Measurements from ENCODE around the gene ABTB2. TPM values are rescaled to one million over a fixed set of nuclear protein-coding genes. Genes with fewer than 3 reads are reported as not detected.
A peak's percentile ranks its signal among the peaks of the same experiment; 100 is the strongest.

The ABTB2 gene
- total and polyA plus RNA-seq, 3 experiments from 2014 or later: 0.05 to 5.5 (median 5.4) TPM

DNA sequence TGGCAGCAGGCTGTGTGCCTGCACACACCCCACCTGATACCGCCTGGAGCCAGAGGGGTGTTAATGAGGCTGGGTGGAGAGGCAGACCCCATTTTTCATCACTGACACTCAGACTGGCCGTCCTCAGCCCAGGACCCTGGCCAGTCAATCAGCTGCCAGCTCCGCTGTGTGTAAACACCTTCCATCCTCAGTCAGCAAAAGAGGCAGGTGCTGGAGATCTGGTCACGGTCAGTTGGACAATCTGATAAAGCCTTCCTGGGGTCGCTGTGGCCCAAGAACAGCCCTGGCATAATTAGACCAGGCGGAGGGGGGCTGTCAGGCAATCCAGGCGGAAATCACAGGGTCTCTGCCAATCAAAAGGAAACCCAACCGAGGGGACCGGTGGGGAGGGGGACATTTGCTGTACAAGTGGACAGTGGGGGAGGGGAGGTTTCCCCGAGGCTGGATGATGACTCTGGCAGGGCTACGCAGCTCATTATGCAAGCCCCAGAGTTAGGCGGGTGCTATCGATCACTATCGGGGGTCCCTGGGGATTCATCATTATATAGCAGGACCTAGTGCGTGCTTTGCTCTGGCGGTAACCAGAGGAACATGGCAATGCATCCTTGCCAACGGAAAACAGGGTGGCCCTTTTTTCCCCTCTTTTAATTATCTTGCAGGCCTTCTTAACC lies 72.9 kb downstream of the ABTB2 start:
- H3K4me3 Mint-ChIP-seq: no peak overlapping the region
- Histone ChIP-seq H3K36me3 (ENCODE audit: insufficient read depth, low read length) (no peaks in the 10 kb centered on the region), H3K27ac (ENCODE audit: low read depth, low read length) (no peak overlapping the region), H3K4me1 (ENCODE audit: insufficient read depth, low read length) (no peaks in the 10 kb centered on the region), H3K27me3 (ENCODE audit: insufficient read depth, low read length, poor library complexity, severe bottlenecking) (no peaks in the 10 kb centered on the region), H3K4me3 (ENCODE audit: low read length) (no peak overlapping the region), H3K9me3 (ENCODE audit: low read length) (no peaks in the 10 kb centered on the region)
- H3K27ac Mint-ChIP-seq: no peak overlapping the region
- no peak for DNase-seq
- CTCF ChIA-PET: no interaction called here
- H3K9me3 Mint-ChIP-seq: no peaks in the 10 kb centered on the region
- H3K27me3 Mint-ChIP-seq: no peaks in the 10 kb centered on the region
- H3K4me1 Mint-ChIP-seq: no peaks in the 10 kb centered on the region
- H3K36me3 Mint-ChIP-seq: no peaks in the 10 kb centered on the region
- POLR2A ChIA-PET: no interaction called here

DNA sequence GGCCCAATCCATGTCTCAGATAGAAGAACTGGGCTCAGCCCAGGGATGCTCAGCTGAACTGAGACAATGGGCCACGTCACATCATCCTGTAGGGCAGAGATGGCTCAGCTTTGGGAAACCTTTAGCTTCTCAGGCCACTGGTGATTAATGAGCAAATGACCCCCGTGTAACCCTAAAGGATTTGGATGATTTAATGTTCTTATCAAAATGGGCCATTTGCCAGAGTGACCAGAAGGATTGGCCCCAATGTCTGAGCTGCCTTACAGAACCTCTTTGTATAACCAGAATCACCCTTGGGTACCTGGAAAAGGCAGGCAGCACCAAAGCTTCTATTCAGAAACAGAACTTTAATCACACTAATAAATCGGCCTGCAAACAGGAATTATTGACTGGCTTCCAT lies 73.7 kb downstream of the ABTB2 start:
- Mint-ChIP-seq H3K4me3 (no peak overlapping the region), H3K9me3 (no peaks in the 10 kb centered on the region), H3K27me3 (no peaks in the 10 kb centered on the region), H3K36me3 (no peaks in the 10 kb centered on the region), H3K27ac (no peak overlapping the region), H3K4me1 (no peaks in the 10 kb centered on the region)
- Histone ChIP-seq H3K4me1 (ENCODE audit: insufficient read depth, low read length) (no peaks in the 10 kb centered on the region), H3K9me3 (ENCODE audit: low read length) (no peaks in the 10 kb centered on the region), H3K27me3 (ENCODE audit: insufficient read depth, low read length, poor library complexity, severe bottlenecking) (no peaks in the 10 kb centered on the region), H3K27ac (ENCODE audit: low read depth, low read length) (no peak overlapping the region), H3K36me3 (ENCODE audit: insufficient read depth, low read length) (no peaks in the 10 kb centered on the region), H3K4me3 (ENCODE audit: low read length) (no peak overlapping the region)
- ChIA-PET CTCF (no interaction called here), POLR2A (no interaction called here)
- no peak for DNase-seq

DNA sequence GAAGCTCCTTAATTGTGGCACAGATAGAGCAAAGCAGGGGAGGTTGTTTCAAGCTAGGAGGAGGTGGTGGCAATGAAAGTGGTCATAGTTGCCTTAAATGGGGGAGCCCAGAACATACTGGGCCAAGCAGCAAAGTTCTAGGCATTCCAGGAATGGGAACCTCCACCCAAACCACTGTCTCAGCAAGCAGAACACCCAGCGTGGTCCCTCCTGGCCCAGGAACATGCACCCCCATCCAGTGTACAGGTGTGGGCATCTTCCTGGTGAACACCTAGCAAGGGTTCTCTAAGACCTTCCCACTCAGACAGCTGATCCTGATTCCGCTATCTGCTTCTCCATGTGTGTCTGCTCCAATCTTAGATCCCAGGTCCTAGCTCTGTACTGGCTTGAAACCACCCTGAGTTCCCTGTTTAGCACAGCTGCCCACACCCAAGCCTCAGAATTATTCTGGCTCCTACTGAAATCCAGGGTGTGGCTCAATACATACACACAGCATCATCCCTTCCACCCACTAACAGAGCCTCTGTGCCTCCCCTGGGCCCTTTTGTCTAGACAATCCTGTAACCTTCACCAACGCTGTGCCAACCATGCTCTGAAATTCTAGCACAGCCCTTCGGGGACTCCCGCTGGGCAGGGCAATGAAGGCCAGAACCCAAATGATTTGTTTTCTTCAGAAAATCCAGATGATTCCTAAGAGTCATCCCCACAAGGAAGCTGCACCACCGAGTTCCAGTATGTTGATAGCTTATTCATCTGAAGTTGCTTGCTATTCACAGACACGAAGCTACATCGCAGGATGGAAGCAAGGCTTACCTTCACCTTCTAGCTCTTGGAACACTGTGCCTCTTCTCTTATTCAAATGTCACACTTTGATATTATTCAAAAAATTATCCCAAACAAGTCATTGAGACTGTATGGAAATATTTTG lies 76.6 kb downstream of the ABTB2 start:
- ChIA-PET CTCF (interaction anchor here (1.0 kb wide), 1 partner anchor 12 kb away, joined by 3 read pairs; no protein-coding TSS in a partner anchor), POLR2A (no interaction called here)
- no peak overlapping the region for H3K27ac ChIP-seq (ENCODE audit: low read depth, low read length)
- Mint-ChIP-seq H3K27ac (no peak overlapping the region), H3K36me3 (no peaks in the 10 kb centered on the region), H3K27me3 (no peaks in the 10 kb centered on the region), H3K4me1 (no peaks in the 10 kb centered on the region), H3K4me3 (no peak overlapping the region), H3K9me3 (no peaks in the 10 kb centered on the region)
- no peak overlapping the region for H3K4me3 ChIP-seq (ENCODE audit: low read length)
- DNase-seq: no peak
- no peaks in the 10 kb centered on the region for H3K9me3 ChIP-seq (ENCODE audit: low read length)
- H3K27me3 ChIP-seq (ENCODE audit: insufficient read depth, low read length, poor library complexity, severe bottlenecking): no peaks in the 10 kb centered on the region
- no peaks in the 10 kb centered on the region for H3K4me1 ChIP-seq (ENCODE audit: insufficient read depth, low read length)
- H3K36me3 ChIP-seq (ENCODE audit: insufficient read depth, low read length): no peaks in the 10 kb centered on the region

DNA sequence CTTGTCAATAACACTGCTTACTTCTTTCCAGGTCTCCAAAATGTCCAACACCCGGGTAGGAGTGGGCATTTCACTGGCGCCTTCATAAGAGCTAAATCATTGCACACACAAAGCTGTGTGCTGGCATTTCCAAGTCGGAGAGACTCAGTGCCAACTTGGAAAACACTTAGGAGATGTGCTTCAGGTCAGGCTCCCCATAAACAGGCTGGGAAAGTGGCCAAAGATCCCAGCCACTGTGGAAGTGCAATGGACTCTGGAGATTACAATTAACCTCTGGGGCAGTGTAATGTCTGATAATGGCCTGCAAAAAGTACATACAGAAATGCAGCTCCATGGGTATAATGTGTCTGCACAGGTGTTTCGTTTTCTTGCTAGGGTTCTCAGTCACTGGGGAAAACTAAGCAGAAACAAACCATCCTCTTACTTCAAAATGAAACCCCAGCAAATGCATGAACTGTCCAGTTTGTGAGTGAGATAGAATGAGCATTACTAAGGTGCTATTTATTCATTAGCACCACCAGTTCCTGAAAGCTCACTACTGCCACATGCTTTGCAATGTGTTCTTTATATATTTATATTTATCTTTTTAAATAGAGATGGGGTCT lies 79.0 kb downstream of the ABTB2 start:
- H3K4me3 ChIP-seq (ENCODE audit: low read length): no peak overlapping the region
- no peak for DNase-seq
- H3K4me3 Mint-ChIP-seq: no peak overlapping the region
- ChIA-PET POLR2A (no interaction called here), CTCF (no interaction called here)
- H3K27ac ChIP-seq (ENCODE audit: low read depth, low read length): no peak overlapping the region
- H3K9me3 ChIP-seq (ENCODE audit: low read length): no peaks in the 10 kb centered on the region
- no peaks in the 10 kb centered on the region for H3K36me3 ChIP-seq (ENCODE audit: insufficient read depth, low read length)
- H3K27me3 Mint-ChIP-seq: no peaks in the 10 kb centered on the region
- no peaks in the 10 kb centered on the region for H3K36me3 Mint-ChIP-seq
- H3K27me3 ChIP-seq (ENCODE audit: insufficient read depth, low read length, poor library complexity, severe bottlenecking): no peaks in the 10 kb centered on the region
- no peaks in the 10 kb centered on the region for H3K4me1 Mint-ChIP-seq
- no peak overlapping the region for H3K27ac Mint-ChIP-seq
- no peaks in the 10 kb centered on the region for H3K9me3 Mint-ChIP-seq
- H3K4me1 ChIP-seq (ENCODE audit: insufficient read depth, low read length): no peaks in the 10 kb centered on the region

DNA sequence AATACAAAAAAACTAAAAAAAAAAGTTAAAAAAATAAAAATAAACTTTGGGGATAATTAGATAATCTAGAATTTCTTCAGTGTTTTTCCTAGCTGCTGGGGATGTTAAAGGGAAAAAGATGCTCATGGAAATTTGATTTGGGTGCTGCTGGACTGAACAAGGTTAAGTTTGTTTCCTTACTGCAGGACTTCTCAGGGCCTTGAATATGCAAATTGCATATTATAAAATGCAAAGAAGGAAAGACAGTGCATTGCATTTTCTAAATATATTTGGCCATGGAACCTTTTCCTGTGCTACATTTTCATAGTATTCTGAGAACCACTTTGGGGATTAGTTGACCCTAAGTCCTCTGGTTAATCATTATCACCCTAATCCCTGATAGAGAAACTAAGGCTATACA lies 79.6 kb downstream of the ABTB2 start:
- Histone ChIP-seq H3K4me3 (ENCODE audit: low read length) (no peak overlapping the region), H3K36me3 (ENCODE audit: insufficient read depth, low read length) (no peaks in the 10 kb centered on the region), H3K27ac (ENCODE audit: low read depth, low read length) (no peak overlapping the region), H3K9me3 (ENCODE audit: low read length) (no peaks in the 10 kb centered on the region), H3K4me1 (ENCODE audit: insufficient read depth, low read length) (no peaks in the 10 kb centered on the region), H3K27me3 (ENCODE audit: insufficient read depth, low read length, poor library complexity, severe bottlenecking) (no peaks in the 10 kb centered on the region)
- no peak for DNase-seq
- Mint-ChIP-seq H3K4me1 (no peaks in the 10 kb centered on the region), H3K27me3 (no peaks in the 10 kb centered on the region), H3K27ac (no peak overlapping the region), H3K9me3 (no peaks in the 10 kb centered on the region), H3K4me3 (no peak overlapping the region), H3K36me3 (no peaks in the 10 kb centered on the region)
- ChIA-PET CTCF (no interaction called here), POLR2A (no interaction called here)

DNA sequence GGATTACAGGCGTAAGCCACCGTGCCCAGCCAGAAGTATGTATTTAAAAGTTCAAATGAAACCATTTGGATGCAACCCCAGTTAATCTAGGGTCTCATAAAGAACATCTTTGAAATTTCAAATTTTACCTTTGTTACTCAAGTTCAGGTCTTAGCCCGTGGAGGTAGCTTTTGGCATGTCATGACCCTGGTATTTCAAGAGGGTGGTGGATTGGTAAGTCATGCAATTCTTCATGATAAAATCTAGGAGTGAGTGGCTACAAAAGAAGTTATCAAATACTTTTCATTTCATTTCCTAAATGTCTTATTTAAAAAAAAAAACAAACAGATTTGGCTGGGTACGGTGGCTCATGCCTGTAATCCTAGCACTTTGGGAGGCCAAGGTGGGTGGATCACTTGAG lies 80.6 kb downstream of the ABTB2 start:
- no peaks in the 10 kb centered on the region for H3K4me1 Mint-ChIP-seq
- Histone ChIP-seq H3K27ac (ENCODE audit: low read depth, low read length) (no peak overlapping the region), H3K4me1 (ENCODE audit: insufficient read depth, low read length) (no peaks in the 10 kb centered on the region), H3K27me3 (ENCODE audit: insufficient read depth, low read length, poor library complexity, severe bottlenecking) (no peaks in the 10 kb centered on the region), H3K4me3 (ENCODE audit: low read length) (no peak overlapping the region), H3K9me3 (ENCODE audit: low read length) (no peaks in the 10 kb centered on the region), H3K36me3 (ENCODE audit: insufficient read depth, low read length) (no peaks in the 10 kb centered on the region)
- POLR2A ChIA-PET: no interaction called here
- no peaks in the 10 kb centered on the region for H3K9me3 Mint-ChIP-seq
- no peak overlapping the region for H3K4me3 Mint-ChIP-seq
- H3K27ac Mint-ChIP-seq: no peak overlapping the region
- no peaks in the 10 kb centered on the region for H3K36me3 Mint-ChIP-seq
- no peaks in the 10 kb centered on the region for H3K27me3 Mint-ChIP-seq
- no peak for DNase-seq
- CTCF ChIA-PET: no interaction called here

DNA sequence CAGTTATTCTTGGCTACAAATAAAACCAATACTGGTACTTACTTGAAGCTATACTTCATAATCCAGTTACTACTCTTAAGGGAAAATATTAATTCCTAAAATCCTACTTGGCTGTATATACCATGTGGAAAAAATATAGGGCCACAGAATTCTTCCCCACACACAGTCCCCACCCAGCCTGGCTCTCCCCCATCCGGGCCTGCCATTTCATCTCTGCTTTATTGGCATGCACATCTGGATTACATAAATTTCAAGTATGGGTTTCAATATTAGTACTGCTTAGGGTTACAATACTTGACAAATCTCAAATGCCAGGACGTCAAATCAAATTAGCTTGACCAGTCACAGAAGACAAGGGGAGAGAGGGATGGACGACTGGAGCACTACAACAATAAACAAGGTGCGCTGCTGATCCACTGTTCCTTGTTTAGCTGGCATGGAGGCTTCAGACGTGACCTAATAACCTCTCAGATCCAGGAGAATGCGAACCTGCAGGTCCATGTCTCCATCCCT lies 81.4 kb downstream of the ABTB2 start:
- Mint-ChIP-seq H3K27me3 (no peaks in the 10 kb centered on the region), H3K27ac (peak overlapping the region in 1 of 8 donors; percentile 12), H3K36me3 (no peaks in the 10 kb centered on the region), H3K4me3 (no peak overlapping the region), H3K4me1 (no peaks in the 10 kb centered on the region), H3K9me3 (no peaks in the 10 kb centered on the region)
- H3K36me3 ChIP-seq (ENCODE audit: insufficient read depth, low read length): no peaks in the 10 kb centered on the region
- H3K27me3 ChIP-seq (ENCODE audit: insufficient read depth, low read length, poor library complexity, severe bottlenecking): no peaks in the 10 kb centered on the region
- CTCF ChIA-PET: no interaction called here
- no peak overlapping the region for H3K27ac ChIP-seq (ENCODE audit: low read depth, low read length)
- no peaks in the 10 kb centered on the region for H3K9me3 ChIP-seq (ENCODE audit: low read length)
- no peaks in the 10 kb centered on the region for H3K4me1 ChIP-seq (ENCODE audit: insufficient read depth, low read length)
- POLR2A ChIA-PET: no interaction called here
- H3K4me3 ChIP-seq (ENCODE audit: low read length): no peak overlapping the region
- no peak for DNase-seq

DNA sequence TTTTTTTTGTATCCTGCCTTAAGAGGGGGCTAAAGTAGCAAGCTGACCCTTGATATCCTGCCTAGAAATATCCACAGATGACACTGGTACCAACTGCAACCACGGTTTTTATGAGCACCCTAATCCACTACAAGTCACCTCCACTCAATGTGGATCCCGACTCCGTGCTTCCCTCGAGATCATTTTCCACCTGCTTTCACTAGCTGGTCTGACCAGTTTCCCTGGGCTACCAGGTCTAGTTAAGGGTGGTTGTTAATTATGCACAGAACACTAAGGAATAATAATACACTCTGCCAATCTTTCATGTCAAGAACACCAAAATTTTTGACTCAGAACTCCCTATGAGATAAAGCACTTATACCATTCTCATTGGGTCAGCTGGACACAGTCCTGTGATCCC lies 82.3 kb downstream of the ABTB2 start:
- H3K9me3 Mint-ChIP-seq: no peaks in the 10 kb centered on the region
- H3K27ac Mint-ChIP-seq: no peak overlapping the region
- ChIA-PET POLR2A (no interaction called here), CTCF (no interaction called here)
- H3K4me3 ChIP-seq (ENCODE audit: low read length): no peak overlapping the region
- H3K36me3 ChIP-seq (ENCODE audit: insufficient read depth, low read length): no peaks in the 10 kb centered on the region
- DNase-seq: no peak
- peaks cover 4% of the 10 kb centered on the region in 2 donors for H3K27me3 Mint-ChIP-seq
- H3K9me3 ChIP-seq (ENCODE audit: low read length): no peaks in the 10 kb centered on the region
- no peaks in the 10 kb centered on the region for H3K27me3 ChIP-seq (ENCODE audit: insufficient read depth, low read length, poor library complexity, severe bottlenecking)
- H3K4me3 Mint-ChIP-seq: no peak overlapping the region
- H3K36me3 Mint-ChIP-seq: no peaks in the 10 kb centered on the region
- no peaks in the 10 kb centered on the region for H3K4me1 ChIP-seq (ENCODE audit: insufficient read depth, low read length)
- H3K27ac ChIP-seq (ENCODE audit: low read depth, low read length): no peak overlapping the region
- no peaks in the 10 kb centered on the region for H3K4me1 Mint-ChIP-seq

All from CD8-positive, alpha-beta memory T cell (primary cell).